Measurements from ENCODE around the gene ZDBF2. TPM values are rescaled to one million over a fixed set of nuclear protein-coding genes. Genes with fewer than 3 reads are reported as not detected.
A peak's percentile ranks its signal among the peaks of the same experiment; 100 is the strongest.

Gene ZDBF2
- total and polyA plus RNA-seq, 2 of the 8 experiments (the other 6 are each of a cell fraction or from before 2014, with no cell fraction given) = 1.5 to 17.2 TPM

DNA sequence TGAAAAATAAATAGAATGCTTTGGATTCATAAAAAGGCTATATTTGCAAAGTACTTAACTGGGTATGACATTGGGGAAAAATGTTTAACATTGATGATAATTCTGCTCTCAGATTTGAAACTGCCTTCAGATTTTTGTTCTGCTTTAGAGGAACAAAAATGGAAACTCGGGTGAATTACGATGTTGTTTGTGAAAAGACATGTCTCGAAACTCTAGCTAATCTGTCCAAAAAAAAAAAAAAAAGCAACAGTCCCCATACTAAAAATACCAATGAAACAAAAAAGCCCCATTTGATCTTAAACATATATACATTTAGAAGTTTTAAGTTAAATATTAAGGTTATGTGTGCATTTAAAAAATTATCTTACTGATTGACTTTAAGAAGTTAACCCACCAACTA is 3.0 kb downstream of the ZDBF2 start:
- H3K23ac ChIP-seq (ENCODE audit: insufficient read length) = no peak overlapping the region
- H4K20me1 ChIP-seq (replicated peaks in 1 of 2; ENCODE audit: control insufficient read depth in 1 of 2, insufficient read depth in 2 of 2, low read length in 2 of 2) = no peaks in the 10 kb centered on the region
- ChIA-PET POLR2A (ENCODE audit: partially characterized antibody) (no interaction called here), CTCF (ENCODE audit: partially characterized antibody) (no interaction called here)
- no peak overlapping the region for H2AFZ ChIP-seq (ENCODE audit: low read length)
- H3K79me2 ChIP-seq (ENCODE audit: control insufficient read depth in 1 of 2, insufficient read depth in 2 of 2, low read length in 2 of 2) = peaks cover 0 to 38% of the 10 kb centered on the region in 2 experiments; a peak in 2 of 4 replicates
- H2AK5ac ChIP-seq (ENCODE audit: low read depth, low read length) = no peak overlapping the region
- H3K23me2 ChIP-seq (ENCODE audit: low read depth, low read length) = peaks cover 3% of the 10 kb centered on the region
- DNase-seq (ENCODE audit: low read depth in 1 of 2, low spot score in 2 of 2) (no peak), FAIRE-seq (no peak)
- no peak overlapping the region for H4K8ac ChIP-seq (ENCODE audit: extremely low read depth, insufficient read depth, low read length)
- H3K4me1 ChIP-seq (replicated peaks in 1 of 4; ENCODE audit: control insufficient read depth in 3 of 4, insufficient read depth in 4 of 4, low read length in 3 of 4) = peaks cover 0 to 4% (median 1%) of the 10 kb centered on the region in 4 experiments; a peak in 2 of 7 replicates
- H3K4ac ChIP-seq (replicated peaks; ENCODE audit: insufficient read length, low read depth, low read length) = no peak overlapping the region
- H2BK12ac ChIP-seq (ENCODE audit: low read depth, low read length) = no peak overlapping the region
- H4K91ac ChIP-seq (replicated peaks; ENCODE audit: insufficient read length, low read length) = no peak overlapping the region
- no peak overlapping the region for H2BK5ac ChIP-seq (ENCODE audit: low read depth, low read length)
- H3K18ac ChIP-seq (ENCODE audit: extremely low read depth, low read length) = no peak overlapping the region
- H2BK120ac ChIP-seq (replicated peaks; ENCODE audit: low read depth, low read length) = no peak overlapping the region
- H3K79me1 ChIP-seq (ENCODE audit: low read depth, low read length) = no peaks in the 10 kb centered on the region
- 0 out of 8 replicates have a peak overlapping the region, but pooled peaks of 1 of the 4 experiments have one; percentile 85 for H3K4me3 ChIP-seq (ENCODE audit: extremely low read depth in 1 of 4, insufficient read depth in 2 of 4, low read depth in 3 of 4, low read length in 4 of 4)
- TF ChIP-seq PHF8 (conservative IDR thresholded peaks at IDR 0.05; ENCODE audit: low read depth, low read length) (no peak), SIX5 (IDR thresholded peaks at IDR 0.05; ENCODE audit: low read depth, low read length) (no peak), TCF12 (IDR thresholded peaks at IDR 0.05; ENCODE audit: low read depth, low read length) (no peak), EGR1 (IDR thresholded peaks at IDR 0.05; ENCODE audit: borderline replicate concordance, low read depth, low read length) (no peak), CHD1 (IDR thresholded peaks at IDR 0.05; ENCODE audit: low read depth, low read length) (no peak), SP1 (IDR thresholded peaks at IDR 0.05; ENCODE audit: low read depth, low read length) (no peak), BRCA1 (IDR thresholded peaks at IDR 0.05; ENCODE audit: low read depth, low read length) (no peak), ASH2L (IDR thresholded peaks at IDR 0.05; ENCODE audit: low read length) (no peak), SIN3A (conservative IDR thresholded peaks at IDR 0.05 in 1 of 2, IDR thresholded peaks at IDR 0.05 in 1 of 2; ENCODE audit: low read depth in 1 of 2, low read length in 2 of 2) (no peak)
- TF ChIP-seq, protein P1, sequence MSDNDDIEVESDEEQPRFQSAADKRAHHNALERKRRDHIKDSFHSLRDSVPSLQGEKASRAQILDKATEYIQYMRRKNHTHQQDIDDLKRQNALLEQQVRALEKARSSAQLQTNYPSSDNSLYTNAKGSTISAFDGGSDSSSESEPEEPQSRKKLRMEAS (IDR thresholded peaks at IDR 0.05) = no peak
- H3K27ac ChIP-seq (ENCODE audit: low read depth, low read length) = no peak overlapping the region
- H4K5ac ChIP-seq (ENCODE audit: insufficient read length, low read depth, low read length) = no peak overlapping the region
- H3K36me3 ChIP-seq (ENCODE audit: control insufficient read depth in 2 of 4, insufficient read depth in 4 of 4, low read length in 3 of 4) = peaks cover 0 to 12% (median 2%) of the 10 kb centered on the region in 4 experiments; a peak in 3 of 8 replicates
- no peak overlapping the region for H3K56ac ChIP-seq (replicated peaks; ENCODE audit: insufficient read length, low read depth, low read length)
- no peaks in the 10 kb centered on the region for H3K9me3 ChIP-seq (ENCODE audit: insufficient read depth in 2 of 2, low read depth in 1 of 2, low read length in 1 of 2)
- H3K27me3 ChIP-seq (replicated peaks in 1 of 4; ENCODE audit: control insufficient read depth in 3 of 4, extremely low read depth in 1 of 4, insufficient read depth in 3 of 4, low read length in 3 of 4) = peaks cover 11 to 18% (median 17%) of the 10 kb centered on the region in 4 experiments
- no peak overlapping the region for H2BK15ac ChIP-seq (ENCODE audit: low read length)
- 62% methylated on average over 3 of the region's 3 CpGs; no CpG with 5 or more reads in 1 of the 2 experiments for WGBS, 2 experiments (ENCODE audit: extremely low coverage in 1 of 2, insufficient coverage in 1 of 2, insufficient read length in 1 of 2, insufficient replicate concordance in 2 of 2, low coverage in 1 of 2, low lambda C conversion rate in 2 of 2, missing lambda C conversion rate in 1 of 2)
- no peak overlapping the region for H3K14ac ChIP-seq (ENCODE audit: insufficient read length)
- no peak overlapping the region for H2BK20ac ChIP-seq (ENCODE audit: low read length)
- no peak overlapping the region for H3K9ac ChIP-seq (replicated peaks in 1 of 4; ENCODE audit: extremely low read depth in 1 of 4, low read depth in 3 of 4, low read length in 3 of 4)
- H3K4me2 ChIP-seq (ENCODE audit: insufficient read depth in 1 of 2, low read depth in 2 of 2, low read length in 2 of 2) = no peak overlapping the region; a peak in 1 of 4 replicates

Data from H1 (cell line).